Neutrophil (primary cell): ENCODE measurements around the gene SPEG.

Experiments
- H3K27ac ChIP-seq: fragments of 200-600 bp; sonication (generic); 2 replicates; pipeline ENCODE4 v1.5.1; 2016; ENCODE audit warnings: mild to moderate bottlenecking, moderate library complexity
- H3K27me3 ChIP-seq: fragments of 200-600 bp; sonication (generic); 2 replicates; pipeline ENCODE4 v1.6.0; 2016; ENCODE audit warnings: mild to moderate bottlenecking
- H3K36me3 ChIP-seq: fragments of 200-600 bp; sonication (generic); 2 replicates; pipeline ENCODE4 v1.5.1; 2017
- H3K4me1 ChIP-seq, 2 experiments: fragments of 200-600 bp in 1 of 2; sonication (generic) in 1 of 2; 1 replicate in 1 of 2; 2 replicates in 1 of 2; pipeline versions ENCODE4 v1.5.1 to v1.6.1; 2013 to 2016; ENCODE audit warnings: low read depth in 1 of 2, low read length in 1 of 2, mild to moderate bottlenecking in 1 of 2, moderate library complexity in 1 of 2; ENCODE audit not compliant: control insufficient read depth in 1 of 2, insufficient read depth in 1 of 2
- H3K4me3 ChIP-seq, 2 experiments: fragments of 200-600 bp in 1 of 2; sonication (generic) in 1 of 2; 1 replicate in 1 of 2; 2 replicates in 1 of 2; pipeline ENCODE4 v1.5.1; 2013 to 2016; ENCODE audit warnings: low read depth in 1 of 2, low read length in 1 of 2, mild to moderate bottlenecking in 1 of 2, moderate library complexity in 1 of 2
- H3K9me3 ChIP-seq: fragments of 200-600 bp; sonication (generic); 2 replicates; pipeline ENCODE4 v1.5.1; 2016
- CTCF ChIP-seq: fragments of 200-600 bp; sonication (generic); IDR thresholded peaks from 2 replicates; pipeline ENCODE4 v1.5.1; 2016; ENCODE audit warnings: antibody characterized with exemption

Gene SPEG

GRCh38 chr2:219484343-219485200, 49.9 kb downstream of the SPEG start:
- Histone ChIP-seq H3K4me3 (no peak overlapping the region), H3K36me3 (no peaks in the 10 kb centered on the region), H3K4me1 (no peaks in the 10 kb centered on the region), H3K27me3 (peaks cover 98% of the 10 kb centered on the region), H3K27ac (no peak overlapping the region), H3K9me3 (no peaks in the 10 kb centered on the region)
- TF ChIP-seq CTCF = no peak

- Histone ChIP-seq H3K27me3 (peaks cover 100% of the 10 kb centered on the region), H3K36me3 (no peaks in the 10 kb centered on the region), H3K27ac (no peak overlapping the region)
Measured at GRCh38 chr2:219485201-219485580, 50.5 kb downstream of the SPEG start.

GRCh38 chr2:219486380-219486959, 51.8 kb downstream of the SPEG start:
- TF ChIP-seq CTCF = no peak
- Histone ChIP-seq H3K4me3 (no peak overlapping the region), H3K27me3 (peaks cover 100% of the 10 kb centered on the region), H3K9me3 (no peaks in the 10 kb centered on the region), H3K4me1 (no peaks in the 10 kb centered on the region), H3K36me3 (no peaks in the 10 kb centered on the region), H3K27ac (no peak overlapping the region)

More at GRCh38 chr2:219485201-219485580, 50.5 kb downstream of the SPEG start:
- Histone ChIP-seq H3K4me1 (no peaks in the 10 kb centered on the region), H3K9me3 (no peaks in the 10 kb centered on the region), H3K4me3 (no peak overlapping the region)
- no peak for TF ChIP-seq CTCF

GRCh38 chr2:219488149-219488843, 53.7 kb downstream of the SPEG start:
- peaks cover 100% of the 10 kb centered on the region for H3K27me3 ChIP-seq
- TF ChIP-seq CTCF = no peak
- H3K36me3 ChIP-seq = no peaks in the 10 kb centered on the region

GRCh38 chr2:219488844-219489194, 54.2 kb downstream of the SPEG start:
- Histone ChIP-seq H3K27me3 (peaks cover 100% of the 10 kb centered on the region), H3K9me3 (no peaks in the 10 kb centered on the region), H3K36me3 (no peaks in the 10 kb centered on the region), H3K4me3 (no peak overlapping the region), H3K27ac (no peak overlapping the region), H3K4me1 (no peaks in the 10 kb centered on the region)
- TF ChIP-seq CTCF = no peak

More at GRCh38 chr2:219488149-219488843, 53.7 kb downstream of the SPEG start:
- Histone ChIP-seq H3K27ac (no peak overlapping the region), H3K4me3 (no peak overlapping the region), H3K9me3 (no peaks in the 10 kb centered on the region), H3K4me1 (no peaks in the 10 kb centered on the region)
